Natural killer cell (primary cell): ENCODE measurements around the gene CSAG2. TPM values are rescaled to one million over a fixed set of nuclear protein-coding genes. Genes with fewer than 3 reads are reported as not detected.
"Not testable (repeated sequence)": the region's sequence is repeated elsewhere in the genome, so short reads cannot be mapped to it uniquely, and the experiment has no call there.

Source experiments
- ATAC-seq, 3 donors: fragments of 150-1000 bp in 2 of 3; fragments of 200-7000 bp in 1 of 3; cut with Tn5 transposase; 1 replicate in 1 of 3; 2 replicates in 2 of 3; pipeline ENCODE4 v1.10.0; 2021; ENCODE audit warnings: mild to moderate bottlenecking in 2 of 3, moderate library complexity in 2 of 3
- DNase-seq, 2 donors: peaks; one replicate each; pipeline versions ENCODE4 v3.0.0 to v3.0.0-alpha.2; 2013 to 2021; ENCODE audit warnings: mixed read lengths in 1 of 2
- H3K27ac ChIP-seq: one replicate; pipeline ENCODE4 v1.5.1; 2013; ENCODE audit warnings: mild to moderate bottlenecking, low read length
- H3K27me3 ChIP-seq: one replicate; pipeline ENCODE4 v1.6.1; 2013; ENCODE audit warnings: low read length; ENCODE audit not compliant: control insufficient read depth, insufficient read depth
- H3K36me3 ChIP-seq: one replicate; pipeline ENCODE4 v1.6.1; 2013; ENCODE audit warnings: low read length; ENCODE audit not compliant: control insufficient read depth, insufficient read depth
- H3K4me1 ChIP-seq: one replicate; pipeline ENCODE4 v1.6.1; 2013; ENCODE audit warnings: low read length; ENCODE audit not compliant: control insufficient read depth, insufficient read depth
- H3K4me3 ChIP-seq: one replicate; pipeline ENCODE4 v1.5.1; 2013; ENCODE audit warnings: low read length
- H3K9me3 ChIP-seq: one replicate; pipeline ENCODE4 v1.6.1; 2013; ENCODE audit warnings: low read length; ENCODE audit not compliant: control insufficient read depth, insufficient read depth
- H3K27ac Mint-ChIP-seq, 2 donors: one replicate each; pipeline ENCODE4 v1.8.0; 2022; ENCODE audit warnings: mild to moderate bottlenecking in 2 of 2, mixed read lengths in 2 of 2, moderate library complexity in 1 of 2
- H3K27me3 Mint-ChIP-seq, 2 donors: one replicate each; pipeline ENCODE4 v1.8.0; 2022; ENCODE audit warnings: low read depth in 2 of 2, mixed read lengths in 2 of 2
- H3K36me3 Mint-ChIP-seq: one replicate; pipeline ENCODE4 v1.8.0; 2022; ENCODE audit warnings: mixed read lengths
- H3K4me1 Mint-ChIP-seq, 2 donors: one replicate each; pipeline ENCODE4 v1.8.0; 2022; ENCODE audit warnings: mixed read lengths in 2 of 2
- H3K4me3 Mint-ChIP-seq: one replicate; pipeline ENCODE4 v1.8.0; 2022; ENCODE audit warnings: mild to moderate bottlenecking, moderate library complexity, mixed read lengths
- H3K9me3 Mint-ChIP-seq, 2 donors: one replicate each; pipeline ENCODE4 v1.8.0; 2022; ENCODE audit warnings: mixed read lengths in 2 of 2
- CTCF ChIP-seq: fragments of 200-600 bp; IDR thresholded peaks from one replicate; pipeline ENCODE4 v1.8.0; 2022; ENCODE audit warnings: antibody characterized with exemption
- WGBS: methylation state at CpG from one replicate; pipeline ENCODE4 v1.1.7; 2013; ENCODE audit warnings: missing lambda C conversion rate; ENCODE audit not compliant: insufficient coverage; 5-methylcytosine and 5-hydroxymethylcytosine counted together
- intact Hi-C: fragments of 100-400 bp; cut with micrococcal nuclease; formaldehyde crosslinking; loops from one replicate; pipeline ENCODE4 v1.14.2; 2022
- total RNA-seq, 4 donors: library from RNA; stranded (reverse); fragments of 120-200 nt in 1 of 4; gene quantifications; one replicate each; pipeline versions ENCODE4 v1.2.3 to v1.2.4, GENCODE V29; 2013 to 2022

CSAG2 gene
- total RNA-seq, 3 donors from 2014 or later (not counting 1 experiment from before 2014, with no cell fraction given): not detected

- DNase-seq (no peak), ATAC-seq (no peak)
- H3K27ac Mint-ChIP-seq: no peak overlapping the region
- no peaks in the 10 kb centered on the region for H3K4me1 Mint-ChIP-seq
- H3K4me3 Mint-ChIP-seq: no peak overlapping the region
- Histone ChIP-seq H3K4me1 (no peaks in the 10 kb centered on the region), H3K4me3 (no peak overlapping the region), H3K27ac (no peak overlapping the region), H3K36me3 (no peaks in the 10 kb centered on the region), H3K27me3 (no peaks in the 10 kb centered on the region), H3K9me3 (no peaks in the 10 kb centered on the region)
- no peaks in the 10 kb centered on the region for H3K36me3 Mint-ChIP-seq
- WGBS: 88% methylated on average over 5 of the region's 7 CpGs
- TF ChIP-seq CTCF: no peak
- intact Hi-C loops: no loop called here
- peaks cover 0 to 17% of the 10 kb centered on the region in 2 donors for H3K27me3 Mint-ChIP-seq
- no peaks in the 10 kb centered on the region for H3K9me3 Mint-ChIP-seq
These were observed 16.3 kb upstream of the CSAG2 start for GRCh38 chrX:152725409-152725808.

GRCh38 chrX:152713815-152714787 is 5.0 kb upstream of the CSAG2 start, which contains the start of gene MAGEA2B:
Gene MAGEA2B, plus strand, starts transcription at chrX:152714628. Its CDS starts 2,479 bp downstream, at chrX:152717107.
- H3K36me3 ChIP-seq, H3K36me3 Mint-ChIP-seq, H3K9me3 ChIP-seq, DNase-seq, H3K4me1 Mint-ChIP-seq, H3K4me3 ChIP-seq, H3K4me1 ChIP-seq, H3K27me3 ChIP-seq, ATAC-seq, H3K4me3 Mint-ChIP-seq, H3K27me3 Mint-ChIP-seq, H3K9me3 Mint-ChIP-seq, intact Hi-C loops, H3K27ac ChIP-seq, H3K27ac Mint-ChIP-seq: not testable (repeated sequence)
- WGBS: no CpG with 5 or more reads among the region's 35 CpGs

GRCh38 chrX:152713195-152713594 is 4.1 kb upstream of the CSAG2 start:
- H3K4me1 ChIP-seq, intact Hi-C loops, H3K27ac ChIP-seq, H3K9me3 Mint-ChIP-seq, H3K27me3 Mint-ChIP-seq, H3K9me3 ChIP-seq, DNase-seq, H3K4me1 Mint-ChIP-seq, H3K27me3 ChIP-seq, H3K4me3 Mint-ChIP-seq, H3K27ac Mint-ChIP-seq, H3K4me3 ChIP-seq, ATAC-seq, H3K36me3 ChIP-seq, H3K36me3 Mint-ChIP-seq: not testable (repeated sequence)
- WGBS: no CpG with 5 or more reads among the region's 5 CpGs

- H3K36me3 ChIP-seq, H3K36me3 Mint-ChIP-seq, H3K9me3 Mint-ChIP-seq, H3K27me3 ChIP-seq, H3K27ac Mint-ChIP-seq, H3K4me1 Mint-ChIP-seq, ATAC-seq, intact Hi-C loops, H3K27ac ChIP-seq, H3K27me3 Mint-ChIP-seq, H3K4me1 ChIP-seq, H3K4me3 Mint-ChIP-seq, H3K9me3 ChIP-seq, DNase-seq, H3K4me3 ChIP-seq: not testable (repeated sequence)
- 86% methylated on average over 2 of the region's 7 CpGs for WGBS
These were observed 2.6 kb downstream of the CSAG2 start for GRCh38 chrX:152706500-152706899.

- intact Hi-C loops, DNase-seq, H3K4me1 Mint-ChIP-seq, H3K4me3 ChIP-seq, H3K27ac Mint-ChIP-seq, H3K36me3 Mint-ChIP-seq, H3K9me3 ChIP-seq, H3K36me3 ChIP-seq, H3K9me3 Mint-ChIP-seq, H3K4me3 Mint-ChIP-seq, H3K27ac ChIP-seq, H3K4me1 ChIP-seq, ATAC-seq, H3K27me3 Mint-ChIP-seq, H3K27me3 ChIP-seq: not testable (repeated sequence)
- WGBS: 100% methylated on average over 3 of the region's 5 CpGs
These were observed 8.7 kb downstream of the CSAG2 start for GRCh38 chrX:152700390-152700789.

GRCh38 chrX:152697952-152698931 is 10.8 kb downstream of the CSAG2 start, which contains the start of gene MAGEA3:
Gene MAGEA3, plus strand, starts transcription at chrX:152698794. Its CDS starts 2,039 bp downstream, at chrX:152700833.
- DNase-seq, ATAC-seq, H3K4me3 Mint-ChIP-seq, intact Hi-C loops, H3K4me1 Mint-ChIP-seq, H3K27ac ChIP-seq, H3K27me3 Mint-ChIP-seq, H3K9me3 ChIP-seq, H3K27ac Mint-ChIP-seq, H3K4me3 ChIP-seq, H3K9me3 Mint-ChIP-seq, H3K36me3 Mint-ChIP-seq, H3K27me3 ChIP-seq, H3K36me3 ChIP-seq, H3K4me1 ChIP-seq: not testable (repeated sequence)
- no CpG with 5 or more reads among the region's 34 CpGs for WGBS
